HG03439 (cell line): ENCODE measurements around the gene SPTLC2.
"Not testable (repeated sequence)": the region's sequence is repeated elsewhere in the genome, so short reads cannot be mapped to it uniquely, and the experiment has no call there.

Experiments
- ATAC-seq: cut with Tn5 transposase; IDR thresholded peaks from one replicate; pipeline ENCODE4 v1.9.1; 2021; ENCODE audit warnings: mild to moderate bottlenecking, moderate library complexity; ENCODE audit not compliant: unreplicated experiment

Gene SPTLC2

GRCh38 chr14:77590845-77591485 lies 25.5 kb downstream of the SPTLC2 start:
- ATAC-seq = no peak

- no peak for ATAC-seq
These were observed 27.3 kb downstream of the SPTLC2 start for GRCh38 chr14:77589099-77589498.

- not testable (repeated sequence) for ATAC-seq
These were observed 27.9 kb downstream of the SPTLC2 start for GRCh38 chr14:77588411-77589025.

- ATAC-seq = no peak
These were observed 31.1 kb downstream of the SPTLC2 start for GRCh38 chr14:77585385-77585784.

- no peak for ATAC-seq
These were observed 31.6 kb downstream of the SPTLC2 start for GRCh38 chr14:77584809-77585208.

- ATAC-seq = no peak
These were observed 32.8 kb downstream of the SPTLC2 start for GRCh38 chr14:77583657-77584056.

- no peak for ATAC-seq
These were observed 33.9 kb downstream of the SPTLC2 start for GRCh38 chr14:77582511-77582910.

GRCh38 chr14:77580964-77581505 lies 35.4 kb downstream of the SPTLC2 start:
- peak; percentile 95 for ATAC-seq

GRCh38 chr14:77580477-77580876 lies 36.0 kb downstream of the SPTLC2 start:
- ATAC-seq = peak; percentile 8

GRCh38 chr14:77579780-77580179 lies 36.7 kb downstream of the SPTLC2 start:
- no peak for ATAC-seq

- no peak for ATAC-seq
These were observed 37.4 kb downstream of the SPTLC2 start for GRCh38 chr14:77579065-77579464.

GRCh38 chr14:77574446-77575115 lies 41.9 kb downstream of the SPTLC2 start:
- ATAC-seq = no peak

GRCh38 chr14:77573964-77574363 lies 42.5 kb downstream of the SPTLC2 start:
- no peak for ATAC-seq

- no peak for ATAC-seq
These were observed 45.6 kb downstream of the SPTLC2 start for GRCh38 chr14:77570706-77571268.

- ATAC-seq = no peak
These were observed 50.5 kb downstream of the SPTLC2 start for GRCh38 chr14:77565994-77566305.

GRCh38 chr14:77565289-77565993 lies 51.0 kb downstream of the SPTLC2 start:
- no peak for ATAC-seq

- ATAC-seq = no peak
These were observed 53.8 kb downstream of the SPTLC2 start for GRCh38 chr14:77562681-77563080.

GRCh38 chr14:77561881-77562280 lies 54.6 kb downstream of the SPTLC2 start:
- ATAC-seq = no peak

- ATAC-seq = no peak
These were observed 57.1 kb downstream of the SPTLC2 start for GRCh38 chr14:77559381-77559780.

- no peak for ATAC-seq
These were observed 59.0 kb downstream of the SPTLC2 start for GRCh38 chr14:77557391-77557790.

- ATAC-seq = no peak
These were observed 59.5 kb downstream of the SPTLC2 start for GRCh38 chr14:77556946-77557345.
